ENCODE measurements around the gene MOG.

GRCh38 chr6:29676981-29677601 is 20.2 kb downstream of the MOG start:
- TF ChIP-seq, protein P1, sequence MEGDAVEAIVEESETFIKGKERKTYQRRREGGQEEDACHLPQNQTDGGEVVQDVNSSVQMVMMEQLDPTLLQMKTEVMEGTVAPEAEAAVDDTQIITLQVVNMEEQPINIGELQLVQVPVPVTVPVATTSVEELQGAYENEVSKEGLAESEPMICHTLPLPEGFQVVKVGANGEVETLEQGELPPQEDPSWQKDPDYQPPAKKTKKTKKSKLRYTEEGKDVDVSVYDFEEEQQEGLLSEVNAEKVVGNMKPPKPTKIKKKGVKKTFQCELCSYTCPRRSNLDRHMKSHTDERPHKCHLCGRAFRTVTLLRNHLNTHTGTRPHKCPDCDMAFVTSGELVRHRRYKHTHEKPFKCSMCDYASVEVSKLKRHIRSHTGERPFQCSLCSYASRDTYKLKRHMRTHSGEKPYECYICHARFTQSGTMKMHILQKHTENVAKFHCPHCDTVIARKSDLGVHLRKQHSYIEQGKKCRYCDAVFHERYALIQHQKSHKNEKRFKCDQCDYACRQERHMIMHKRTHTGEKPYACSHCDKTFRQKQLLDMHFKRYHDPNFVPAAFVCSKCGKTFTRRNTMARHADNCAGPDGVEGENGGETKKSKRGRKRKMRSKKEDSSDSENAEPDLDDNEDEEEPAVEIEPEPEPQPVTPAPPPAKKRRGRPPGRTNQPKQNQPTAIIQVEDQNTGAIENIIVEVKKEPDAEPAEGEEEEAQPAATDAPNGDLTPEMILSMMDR (IDR thresholded peaks at IDR 0.05): no peak
- TF ChIP-seq ZFX (IDR thresholded peaks at IDR 0.05; ENCODE audit: borderline replicate concordance): no peak

Data from 22Rv1 (cell line).